GM19025 (cell line): ENCODE measurements around the gene MYO15A.
"Not testable (repeated sequence)": the region's sequence is repeated elsewhere in the genome, so short reads cannot be mapped to it uniquely, and the experiment has no call there.

Experiments
- ATAC-seq: cut with Tn5 transposase; IDR thresholded peaks from one replicate; pipeline ENCODE4 v1.9.1; 2021; ENCODE audit warnings: mild to moderate bottlenecking, low read depth, moderate library complexity; ENCODE audit not compliant: unreplicated experiment

Gene MYO15A

DNA sequence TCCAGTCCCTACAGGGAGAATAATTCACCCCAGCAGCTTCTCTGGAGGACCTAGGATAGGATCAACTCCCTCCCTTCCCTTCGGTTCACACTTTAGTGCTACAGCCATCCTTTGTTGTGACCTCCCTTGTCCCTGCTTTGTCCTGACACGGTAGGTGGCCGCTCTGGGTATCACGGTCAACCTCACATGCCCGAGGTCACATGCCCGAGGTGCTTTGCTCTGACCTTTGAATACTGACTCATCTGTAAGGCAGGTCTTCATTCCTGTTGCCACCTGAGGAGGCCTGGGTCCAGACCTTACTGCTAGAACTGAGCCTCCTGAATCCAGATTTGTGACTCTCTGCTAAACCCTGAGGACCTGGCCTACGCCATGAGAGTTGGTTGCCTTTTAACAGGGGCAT, 94.8 kb downstream of the MYO15A start:
- no peak for ATAC-seq

DNA sequence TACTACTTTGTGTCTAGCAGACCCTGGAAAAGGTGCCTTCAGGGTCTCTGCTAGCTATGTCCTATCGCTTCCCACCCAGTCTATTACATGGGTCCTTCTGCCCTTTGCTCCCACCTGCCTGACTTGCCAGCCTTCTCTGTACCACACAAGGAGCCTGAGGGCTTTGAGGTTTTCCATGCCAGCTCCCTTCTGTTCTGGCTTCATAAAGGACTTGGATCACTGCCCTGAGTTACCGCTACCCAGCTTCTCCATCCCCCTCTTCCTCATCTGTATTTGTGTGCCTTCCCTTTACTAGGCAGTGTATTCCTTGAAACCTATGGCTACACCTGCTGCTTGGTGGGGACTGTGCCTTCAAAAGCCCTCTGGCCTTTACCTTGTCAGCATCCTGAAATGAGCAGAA, 97.3 kb downstream of the MYO15A start:
- ATAC-seq = no peak

DNA sequence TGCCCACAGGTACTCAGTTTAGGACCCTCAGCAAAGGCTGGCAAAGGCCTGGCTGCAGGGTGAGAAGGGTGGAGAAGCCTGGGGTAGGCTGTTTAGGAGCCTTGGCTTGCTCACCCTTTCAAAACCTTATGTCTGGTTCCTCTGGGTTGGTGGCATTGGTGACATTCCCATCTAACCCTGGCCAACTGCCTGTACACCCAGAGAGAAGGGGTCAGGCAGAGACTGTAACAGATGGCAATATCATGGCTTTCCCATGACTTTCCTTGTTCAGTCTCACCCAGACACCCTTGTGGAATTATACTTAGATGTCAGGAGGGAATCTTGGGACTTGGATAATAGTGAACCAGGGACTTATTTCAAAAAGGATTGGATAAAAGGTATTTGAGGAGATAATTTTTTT, 98.4 kb downstream of the MYO15A start:
- ATAC-seq = no peak

DNA sequence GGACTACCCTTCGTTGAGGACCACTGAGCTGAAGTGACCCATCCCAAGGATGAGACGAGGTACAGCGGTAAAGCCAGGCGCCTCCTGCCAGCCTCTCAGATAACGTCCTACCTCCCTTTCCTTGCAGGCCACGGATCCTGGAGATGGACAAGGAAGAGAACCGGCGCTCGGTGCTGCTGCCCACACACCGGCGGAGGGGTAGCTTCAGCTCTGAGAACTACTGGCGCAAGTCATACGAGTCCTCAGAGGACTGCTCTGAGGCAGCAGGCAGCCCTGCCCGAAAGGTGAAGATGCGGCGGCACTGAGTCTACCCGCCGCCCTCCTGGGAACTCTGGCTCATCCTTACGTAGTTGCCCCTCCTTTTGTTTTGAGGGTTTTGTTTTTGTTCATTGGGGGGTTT, 99.5 kb downstream of the MYO15A start:
- ATAC-seq = no peak

DNA sequence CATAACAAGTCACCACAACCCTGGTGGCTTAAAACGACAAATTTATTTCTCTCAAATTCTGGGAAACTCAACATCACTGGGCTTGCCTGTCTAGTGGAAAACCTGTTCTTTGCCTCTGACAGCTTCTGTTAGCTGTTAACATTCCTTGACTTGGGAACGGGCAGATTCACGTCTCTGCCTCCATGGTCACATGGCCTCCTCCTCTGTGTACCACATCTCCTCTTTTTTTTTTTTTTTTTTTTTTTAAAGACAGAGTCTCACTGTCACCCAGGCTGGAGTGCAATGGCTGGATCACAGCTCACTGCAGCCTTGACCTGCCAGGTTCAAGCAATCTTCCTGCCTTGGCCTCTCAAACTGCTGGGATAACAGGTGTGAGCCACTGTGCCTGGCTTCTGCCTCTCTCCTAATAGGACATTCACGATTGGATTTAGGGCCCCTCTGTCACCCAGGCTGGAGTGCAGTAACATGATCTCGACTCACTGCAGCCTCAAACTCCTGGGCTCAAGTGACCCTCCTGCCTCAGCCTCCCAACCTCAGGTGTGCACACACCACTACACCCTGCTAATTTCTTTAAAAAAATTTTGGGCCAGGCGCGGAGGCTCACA, 105.2 kb downstream of the MYO15A start:
- ATAC-seq = no peak

DNA sequence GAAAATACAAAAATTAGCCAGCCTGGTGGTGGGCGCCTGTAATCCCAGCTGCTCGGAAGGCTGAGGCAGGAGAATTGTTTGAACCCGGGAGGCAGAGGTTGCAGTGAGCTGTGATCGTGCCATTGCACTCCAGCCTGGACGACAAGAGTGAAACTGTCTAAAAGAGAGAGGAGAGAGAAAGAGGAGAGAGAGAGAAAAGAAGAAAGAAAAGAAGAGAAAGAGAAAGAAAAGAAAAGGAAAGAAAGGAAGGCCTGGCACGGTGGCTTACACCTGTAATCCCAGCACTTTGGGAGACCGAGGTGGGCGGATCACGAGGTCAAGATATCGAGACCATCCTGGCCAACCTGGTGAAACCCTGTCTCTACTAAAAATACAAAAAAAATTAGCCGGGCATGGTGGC, 108.3 kb downstream of the MYO15A start:
- not testable (repeated sequence) for ATAC-seq

DNA sequence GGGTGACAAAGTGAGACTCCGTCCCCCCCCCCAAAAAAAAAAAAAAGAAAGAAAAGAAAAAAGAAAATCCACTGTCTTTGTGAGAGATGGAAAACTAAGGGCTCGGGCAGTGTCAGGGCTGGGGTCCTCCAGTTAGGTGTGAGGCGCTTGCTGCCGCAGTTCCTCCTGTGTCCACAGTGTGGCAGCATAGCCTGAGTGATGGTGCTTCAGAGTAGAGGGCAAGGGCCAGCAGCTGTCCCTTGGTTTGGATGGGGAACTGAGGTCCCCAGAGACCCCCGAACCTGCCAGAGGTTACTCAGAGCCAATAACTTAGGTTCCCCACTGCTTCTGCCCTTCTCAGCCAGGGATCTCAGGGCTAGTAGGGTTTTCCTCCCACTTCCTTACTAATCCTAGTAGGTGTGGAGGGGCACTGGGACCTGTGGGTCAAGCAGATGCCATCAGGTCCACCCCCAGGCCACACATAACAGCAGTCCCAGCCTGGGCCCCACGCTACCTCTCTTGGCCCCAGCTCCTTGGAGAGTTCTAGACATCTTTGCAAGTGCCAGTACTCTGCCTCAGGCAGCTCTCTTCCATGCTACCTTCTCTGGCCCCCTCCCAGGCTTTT, 109.0 kb downstream of the MYO15A start:
- no peak for ATAC-seq

DNA sequence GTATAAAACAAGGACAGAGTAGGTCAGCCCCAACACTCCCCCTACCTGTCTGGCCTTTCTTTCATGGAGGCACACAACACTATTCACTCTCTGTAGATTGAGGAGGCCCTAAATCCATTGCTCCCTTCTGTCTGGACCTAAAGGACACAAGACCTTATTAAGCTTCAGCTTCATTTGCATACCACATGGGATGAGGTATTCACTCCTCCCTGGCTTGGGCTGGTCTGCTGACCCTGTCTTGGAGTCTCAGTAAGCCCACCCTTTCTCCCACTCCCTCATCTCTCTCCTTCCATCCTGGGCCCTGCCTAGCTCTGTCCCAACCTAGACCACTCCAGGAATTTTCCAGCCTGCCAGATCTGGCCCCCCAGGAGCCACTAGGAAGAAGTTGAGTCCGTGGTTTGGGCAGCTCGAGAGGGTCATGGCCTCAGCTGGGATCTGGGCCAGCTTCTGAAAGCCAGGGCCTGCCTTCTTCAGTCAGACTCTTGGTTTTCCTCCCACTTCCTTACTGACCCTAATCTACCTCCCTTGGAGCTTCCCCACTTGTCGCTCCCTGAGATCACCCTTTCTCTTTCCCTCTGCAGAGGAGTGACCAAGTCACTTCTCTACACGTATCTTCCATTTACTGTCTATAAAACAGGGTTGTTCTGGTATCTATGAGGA, 110.3 kb downstream of the MYO15A start:
- ATAC-seq = no peak

DNA sequence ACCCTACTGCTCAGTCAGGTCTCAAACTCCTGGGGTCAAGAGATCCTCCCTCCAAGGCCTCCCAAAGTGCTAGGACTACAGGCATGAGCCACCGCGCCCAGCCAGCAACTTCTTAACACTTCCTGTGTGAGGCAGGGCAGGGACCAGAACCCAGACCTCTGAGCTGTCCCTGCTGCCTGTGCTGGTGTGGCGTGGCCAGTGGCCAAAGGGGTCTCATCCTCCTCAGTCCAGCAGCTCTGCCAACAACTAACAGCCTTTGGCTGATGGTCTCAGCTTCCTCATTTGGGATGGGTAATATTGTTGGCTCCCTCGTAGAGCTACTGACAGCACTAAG, 115.5 kb downstream of the MYO15A start:
- no peak for ATAC-seq

DNA sequence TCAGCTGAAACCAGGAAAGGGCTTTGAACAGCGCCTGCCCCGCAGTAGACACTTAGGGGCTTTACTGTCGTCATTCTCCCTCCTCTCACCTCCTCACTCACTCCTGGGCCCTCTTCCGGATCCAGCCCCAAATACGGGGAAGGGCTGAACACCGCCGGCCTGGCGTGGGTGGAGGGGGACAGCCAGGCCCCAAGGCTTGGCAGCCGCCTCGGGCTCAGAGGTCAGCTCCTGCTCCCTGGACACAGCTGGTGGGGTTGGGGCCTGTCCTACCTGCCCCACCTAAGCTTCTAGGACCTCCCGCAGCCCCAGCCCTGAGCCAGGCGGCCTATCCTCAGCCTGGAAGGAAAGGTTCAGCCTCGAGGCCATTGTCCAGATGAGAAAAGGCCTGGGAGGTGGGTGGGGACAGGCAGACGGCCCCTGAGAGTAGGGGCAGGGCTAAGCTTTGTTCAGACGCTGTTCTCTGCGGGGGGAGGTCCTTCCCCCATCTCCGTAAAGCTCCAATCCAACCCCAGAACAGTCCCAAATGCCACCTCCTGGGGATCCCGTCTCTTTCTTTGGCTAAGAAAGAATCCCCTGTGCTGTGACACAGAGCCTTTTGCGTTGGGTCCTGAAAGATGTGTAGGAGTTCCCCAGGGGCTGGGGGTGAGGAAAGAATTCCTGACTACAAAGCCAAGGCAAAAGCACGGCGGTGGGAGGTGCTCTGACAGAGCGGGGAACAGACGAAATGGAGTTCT, 116.0 kb downstream of the MYO15A start:
- no peak for ATAC-seq

DNA sequence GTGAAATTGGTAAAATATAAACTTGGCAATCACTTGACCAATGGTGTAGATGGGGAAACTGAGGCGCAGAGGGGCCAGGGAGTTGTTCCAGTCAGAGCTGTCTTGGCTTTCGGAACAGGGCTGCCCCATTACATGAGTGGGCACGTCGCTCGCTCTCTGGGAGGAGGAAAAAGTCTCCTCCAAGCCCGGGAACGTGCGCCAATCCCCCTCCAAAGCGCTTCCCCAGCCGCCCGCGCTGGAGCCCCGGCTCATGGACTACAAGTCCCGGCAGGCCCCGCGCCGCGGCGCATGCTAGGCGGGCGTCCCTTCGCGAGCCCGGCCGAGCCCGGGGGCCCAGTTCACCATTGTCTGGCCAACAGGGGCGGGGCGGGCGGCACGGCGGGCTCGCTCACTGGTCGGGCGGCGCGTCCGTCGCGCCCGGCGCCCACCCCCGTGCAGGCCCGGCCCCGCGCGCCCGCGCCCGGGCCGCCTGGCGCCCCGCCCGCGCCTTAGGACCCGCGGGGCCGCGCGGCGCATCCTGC, 116.6 kb downstream of the MYO15A start, which contains the start of gene LLGL1:
TSS of gene LLGL1 (plus strand) at position 515 of the 521 bp plus-strand sequence. CDS start 48 bp downstream, outside the sequence.
- peak; percentile 93 for ATAC-seq

DNA sequence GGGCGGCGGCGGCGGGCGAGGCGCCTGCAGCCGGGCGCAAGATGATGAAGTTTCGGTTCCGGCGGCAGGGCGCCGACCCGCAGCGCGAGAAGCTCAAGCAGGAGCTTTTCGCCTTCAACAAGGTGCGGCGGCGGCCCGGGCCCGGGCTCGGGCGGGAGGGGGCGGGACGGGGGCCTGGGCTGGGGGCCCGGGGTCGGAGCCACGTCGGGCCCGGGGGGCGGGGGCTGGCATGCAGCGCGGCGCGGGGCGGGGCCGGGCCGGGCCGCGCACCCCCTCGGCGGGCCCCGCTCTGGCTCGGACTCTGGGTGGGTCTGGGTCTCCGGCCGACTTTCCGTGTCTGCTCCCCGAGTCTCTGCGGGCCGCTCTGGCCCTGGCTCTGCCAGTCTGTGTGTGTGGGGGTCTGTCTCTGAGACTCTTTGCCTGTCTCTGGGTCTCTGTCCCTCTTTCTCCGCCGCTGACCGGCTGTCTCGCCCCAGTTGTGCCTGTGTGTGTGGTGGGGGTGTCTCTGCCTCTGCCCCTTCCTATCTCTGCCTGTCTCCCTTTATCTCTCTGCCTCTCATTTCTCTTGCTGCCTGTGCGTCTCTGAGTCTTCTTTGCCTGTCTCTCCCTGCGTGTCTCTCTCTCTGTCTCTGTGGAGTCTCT, 117.2 kb downstream of the MYO15A start:
- ATAC-seq = peak; percentile 5

DNA sequence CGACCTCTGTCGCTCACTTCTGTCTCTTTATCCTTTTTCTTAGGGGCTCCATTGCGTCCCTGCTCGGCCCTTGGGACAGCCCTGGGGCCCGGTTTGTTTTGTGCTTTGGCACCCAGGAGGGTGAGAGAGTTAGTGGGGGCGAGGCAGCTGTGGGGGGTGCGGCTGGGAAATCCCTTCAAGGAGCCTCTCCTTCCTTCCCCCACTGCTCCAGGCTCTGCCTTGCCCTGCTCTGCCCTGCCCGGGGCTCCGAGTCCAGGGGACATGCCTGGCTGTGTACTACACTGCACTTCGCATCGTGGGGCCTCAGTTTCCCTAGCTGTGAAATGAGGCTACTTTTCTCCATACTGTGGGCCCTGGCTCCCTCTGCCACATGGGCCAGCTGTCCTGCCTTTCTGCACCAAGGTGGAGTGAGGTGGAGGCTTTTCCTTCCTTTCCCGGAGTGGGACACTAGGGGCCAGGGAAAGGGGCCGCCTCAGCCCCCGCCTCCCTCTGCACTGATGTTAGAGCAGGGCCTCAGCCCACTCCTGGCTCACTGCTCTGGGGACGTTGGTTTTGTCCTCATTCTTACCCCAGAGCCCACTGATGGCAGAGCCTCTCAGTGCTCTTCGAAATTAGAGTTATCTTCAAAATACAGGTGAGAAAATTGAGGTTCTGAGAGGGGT, 117.9 kb downstream of the MYO15A start:
- no peak for ATAC-seq

DNA sequence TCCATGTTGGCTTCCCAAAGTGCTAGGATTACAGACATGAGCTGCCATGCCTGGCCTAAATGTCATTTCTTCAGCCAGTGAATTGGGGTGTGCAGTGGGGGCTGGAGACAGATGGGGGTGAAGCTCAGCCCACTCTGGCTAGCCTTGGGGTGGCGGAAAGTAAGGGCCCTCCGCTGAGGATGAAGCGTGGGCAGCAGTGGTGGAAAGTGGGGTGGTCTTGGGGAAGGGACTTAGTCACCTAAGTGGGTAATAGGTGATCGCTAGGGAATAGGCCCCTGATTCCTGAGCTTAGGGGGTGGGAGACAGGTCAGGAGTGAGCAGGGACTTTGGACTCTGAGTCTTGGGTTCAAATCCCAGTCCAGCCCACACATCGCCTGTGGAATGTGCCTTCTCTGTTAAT, 119.1 kb downstream of the MYO15A start:
- no peak for ATAC-seq

DNA sequence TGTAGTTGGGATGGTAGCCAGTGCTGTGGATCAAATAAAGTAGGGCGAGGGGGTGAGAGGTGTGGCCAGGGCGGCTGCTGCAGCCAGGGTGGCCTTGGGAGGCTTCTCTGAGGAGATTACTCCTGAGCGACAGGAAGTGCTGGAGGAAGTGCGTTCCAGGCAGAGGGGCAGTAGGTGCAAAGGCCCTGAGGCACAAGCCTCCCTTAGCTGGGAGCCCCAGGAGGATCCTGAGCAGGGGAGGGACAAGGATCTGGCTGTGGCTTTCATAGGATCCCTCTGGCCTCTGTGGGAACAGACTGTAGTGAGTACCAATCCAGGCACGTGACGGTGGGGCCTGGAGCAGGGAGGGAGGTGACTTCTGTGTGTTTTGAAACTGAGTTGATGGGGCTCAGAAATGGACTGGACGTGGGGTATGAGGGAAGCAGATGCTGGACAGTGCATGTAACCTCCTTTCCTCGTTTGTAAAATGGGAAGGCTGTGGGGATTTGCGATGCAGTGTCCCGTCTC, 119.7 kb downstream of the MYO15A start:
- no peak for ATAC-seq

DNA sequence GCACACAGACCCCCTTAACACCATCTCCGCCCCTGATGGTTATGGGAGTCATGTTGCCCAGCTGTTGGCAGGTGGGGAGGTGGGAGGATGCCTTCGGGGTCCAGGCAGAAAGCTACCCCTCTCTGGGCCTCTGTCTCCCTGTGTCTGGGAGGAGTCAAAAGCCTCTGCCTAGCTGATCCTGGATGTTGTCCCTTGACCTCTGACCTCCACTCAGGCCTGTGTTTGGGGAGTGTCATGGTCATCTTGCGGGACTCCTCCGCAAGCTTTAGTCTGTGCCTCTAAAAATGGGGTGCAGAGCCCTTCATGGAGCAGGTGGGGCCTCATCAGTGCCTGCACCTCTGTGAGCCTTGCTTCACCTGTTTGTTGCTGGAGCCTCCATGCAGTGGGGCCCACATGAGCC, 120.7 kb downstream of the MYO15A start:
- ATAC-seq = no peak
